Measurements from ENCODE around the gene UQCRC2. TPM values are rescaled to one million over a fixed set of nuclear protein-coding genes. Genes with fewer than 3 reads are reported as not detected.
A peak's percentile ranks its signal among the peaks of the same experiment; 100 is the strongest.

The UQCRC2 gene
- total and polyA plus RNA-seq, 2 donors (not counting 3 experiments of a cell fraction or from before 2014, with no cell fraction given) = 132 to 189 TPM

- BruUV-seq (replicated peaks) = no TSS peak
- no peaks in the 10 kb centered on the region for H3K36me3 ChIP-seq (ENCODE audit: control insufficient read depth in 2 of 2, extremely low read depth in 1 of 2, insufficient read depth in 2 of 2, low read length in 2 of 2)
- no peak overlapping the region for H3K4me3 ChIP-seq (replicated peaks in 1 of 3; ENCODE audit: insufficient read depth in 1 of 3, low read depth in 1 of 3, low read length in 3 of 3)
- dilution Hi-C loops (cut with MboI; ENCODE audit: extremely low pct_ligation_motif_present, low sequenced_read_pairs) = no loop called here
- TF ChIP-seq MYC (IDR thresholded peaks at IDR 0.05; ENCODE audit: low read depth, low read length) = no peak
- no peak for TF ChIP-seq EZH2 (IDR thresholded peaks at IDR 0.05; ENCODE audit: borderline replicate concordance, low read depth, low read length, severe bottlenecking)
- TF ChIP-seq POLR2AphosphoS5 (IDR thresholded peaks at IDR 0.05; ENCODE audit: insufficient read depth, low read depth, low read length) = no peak
- no peak for TF ChIP-seq MAX (IDR thresholded peaks at IDR 0.05; ENCODE audit: insufficient read depth, insufficient read length)
- TF ChIP-seq, protein P1, sequence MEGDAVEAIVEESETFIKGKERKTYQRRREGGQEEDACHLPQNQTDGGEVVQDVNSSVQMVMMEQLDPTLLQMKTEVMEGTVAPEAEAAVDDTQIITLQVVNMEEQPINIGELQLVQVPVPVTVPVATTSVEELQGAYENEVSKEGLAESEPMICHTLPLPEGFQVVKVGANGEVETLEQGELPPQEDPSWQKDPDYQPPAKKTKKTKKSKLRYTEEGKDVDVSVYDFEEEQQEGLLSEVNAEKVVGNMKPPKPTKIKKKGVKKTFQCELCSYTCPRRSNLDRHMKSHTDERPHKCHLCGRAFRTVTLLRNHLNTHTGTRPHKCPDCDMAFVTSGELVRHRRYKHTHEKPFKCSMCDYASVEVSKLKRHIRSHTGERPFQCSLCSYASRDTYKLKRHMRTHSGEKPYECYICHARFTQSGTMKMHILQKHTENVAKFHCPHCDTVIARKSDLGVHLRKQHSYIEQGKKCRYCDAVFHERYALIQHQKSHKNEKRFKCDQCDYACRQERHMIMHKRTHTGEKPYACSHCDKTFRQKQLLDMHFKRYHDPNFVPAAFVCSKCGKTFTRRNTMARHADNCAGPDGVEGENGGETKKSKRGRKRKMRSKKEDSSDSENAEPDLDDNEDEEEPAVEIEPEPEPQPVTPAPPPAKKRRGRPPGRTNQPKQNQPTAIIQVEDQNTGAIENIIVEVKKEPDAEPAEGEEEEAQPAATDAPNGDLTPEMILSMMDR (IDR thresholded peaks at IDR 0.05; ENCODE audit: extremely low read depth in 1 of 2, insufficient read depth in 1 of 2, low read depth in 1 of 2, low read length in 2 of 2) = no peak
- peak overlapping the region; percentile 68 for H2AFZ ChIP-seq (ENCODE audit: low read depth, low read length)
- DNase-seq (ENCODE audit: low read depth, low spot score) (peak; percentile 62), FAIRE-seq (peak; percentile 24)
- no peaks in the 10 kb centered on the region for H4K20me1 ChIP-seq (replicated peaks; ENCODE audit: control insufficient read depth, extremely low read depth, insufficient read depth, low read length)
- intact Hi-C loops (cut with micrococcal nuclease) = no loop called here
- H3K27ac ChIP-seq (ENCODE audit: insufficient read depth, low read depth, low read length) = no peak overlapping the region
- ChIA-PET POLR2A (interaction anchor here (0.8 kb wide), 1 partner anchor 11 kb away, joined by 3 read pairs; no protein-coding TSS in a partner anchor), CTCF (interaction anchor here (1.0 to 27.0 kb wide), 7 partner anchors 10 to 190 kb away, joined by 3 to 994 read pairs (median 6); partner anchors contain the start of gene MOSMO)
- H3K4me2 ChIP-seq (ENCODE audit: insufficient read depth, low read length) = no peak overlapping the region
- H3K27me3 ChIP-seq (ENCODE audit: control insufficient read depth in 2 of 2, insufficient read depth in 2 of 2, low read length in 2 of 2) = no peaks in the 10 kb centered on the region
- H3K9me3 ChIP-seq (replicated peaks; ENCODE audit: control insufficient read depth, insufficient read depth, low read length) = no peaks in the 10 kb centered on the region
- no peak overlapping the region for H3K9ac ChIP-seq (replicated peaks; ENCODE audit: extremely low read depth, insufficient read depth, low read length)
- no peaks in the 10 kb centered on the region for H3K9me1 ChIP-seq (replicated peaks; ENCODE audit: control insufficient read depth, extremely low read depth, insufficient read depth, low read length)
- H3K4me1 ChIP-seq (ENCODE audit: control insufficient read depth, extremely low read depth, insufficient read depth, low read length) = peaks cover 19% of the 10 kb centered on the region
- no peaks in the 10 kb centered on the region for H3K79me2 ChIP-seq (ENCODE audit: control insufficient read depth, insufficient read depth, low read length)
These were observed 44.7 kb downstream of the UQCRC2 start for GRCh38 chr16:21997697-21998480.

All from endothelial cell of umbilical vein (primary cell).